SK-N-SH (cell line): Measurements from ENCODE around the gene PRXL2B. TPM values are rescaled to one million over a fixed set of nuclear protein-coding genes. Genes with fewer than 3 reads are reported as not detected.

ENCODE experiments used
- CTCF ChIA-PET: fragments of 300-600, 350-600 bp; formaldehyde crosslinking; extraction: SDS; loops from one replicate; lab custom pipeline; 2021; lab: Yijun Ruan, JAX
- POLR2A ChIA-PET: fragments of 350-600 bp; sonication (Branson Sonifier 250); formaldehyde crosslinking; extraction: SDS; loops from one replicate; lab custom pipeline; 2020; ENCODE audit warnings: antibody characterized with exemption, inconsistent platforms; lab: Yijun Ruan, JAX
- DNase-seq: peaks from one replicate; pipeline ENCODE4 v3.0.0; 2012
- H2AFZ ChIP-seq: fragments of 200-600 bp; sonication (generic); 2 replicates; pipeline ENCODE4 v1.8.1; 2016; ENCODE audit warnings: antibody characterized with exemption, mild to moderate bottlenecking, low read depth
- H3F3A ChIP-seq: fragments of 200-600 bp; sonication (generic); replicated peaks from 2 replicates; pipeline ENCODE3; 2016; ENCODE audit warnings: antibody characterized with exemption, mild to moderate bottlenecking; ENCODE audit not compliant: insufficient read depth
- H3K27ac ChIP-seq, 2 experiments: fragments of 200-500 bp in 1 of 2; fragments of 200-600 bp in 1 of 2; sonication (Bioruptor generic) in 1 of 2; sonication (generic), shearing (Covaris generic) in 1 of 2; 2 replicates each; pipeline versions ENCODE4 v1.5.1 to v1.6.1; 2014 to 2016; ENCODE audit warnings: low read depth in 2 of 2, inconsistent platforms in 1 of 2, low read length in 1 of 2, mild to moderate bottlenecking in 1 of 2, mixed read lengths in 1 of 2
- H3K27me3 ChIP-seq: fragments of 200-600 bp; sonication (generic), shearing (Covaris generic); 2 replicates; pipeline ENCODE4 v1.6.1; 2016; ENCODE audit warnings: mixed run types; ENCODE audit not compliant: insufficient read depth
- H3K36me3 ChIP-seq, 2 experiments: fragments of 200-500 bp in 1 of 2; fragments of 200-600 bp in 1 of 2; sonication (Bioruptor generic) in 1 of 2; sonication (generic) in 1 of 2; replicated peaks in 1 of 2; 2 replicates each; pipeline versions ENCODE3 to v1.5.1; 2014 to 2016; ENCODE audit warnings: low read length in 1 of 2, mild to moderate bottlenecking in 1 of 2; ENCODE audit not compliant: insufficient read depth in 2 of 2, control insufficient read depth in 1 of 2
- H3K4me1 ChIP-seq, 2 experiments: fragments of 200-500 bp in 1 of 2; fragments of 200-600 bp in 1 of 2; sonication (Bioruptor generic) in 1 of 2; sonication (generic), shearing (Covaris generic) in 1 of 2; 2 replicates each; pipeline versions ENCODE4 v1.5.1 to v1.6.1; 2014 to 2016; ENCODE audit warnings: low read depth in 1 of 2, low read length in 1 of 2, mixed run types in 1 of 2; ENCODE audit not compliant: insufficient read depth in 2 of 2, control insufficient read depth in 1 of 2
- H3K4me2 ChIP-seq: fragments of 200-600 bp; sonication (generic), shearing (Covaris generic); 2 replicates; pipeline ENCODE4 v1.6.1; 2017; ENCODE audit warnings: mixed run types
- H3K4me3 ChIP-seq, 2 experiments: fragments of 200-500 bp in 1 of 2; fragments of 200-600 bp in 1 of 2; sonication (Bioruptor generic) in 1 of 2; sonication (generic), shearing (Covaris generic) in 1 of 2; 2 replicates each; pipeline versions ENCODE4 v1.5.1 to v1.8.1; 2014 to 2016; ENCODE audit warnings: low read depth in 2 of 2, inconsistent platforms in 1 of 2, low read length in 1 of 2, mild to moderate bottlenecking in 1 of 2, mixed read lengths in 1 of 2, moderate library complexity in 1 of 2
- H3K79me2 ChIP-seq: fragments of 200-600 bp; sonication (generic); 2 replicates; pipeline ENCODE4 v1.8.1; 2017; ENCODE audit warnings: mild to moderate bottlenecking; ENCODE audit not compliant: insufficient read depth
- H3K9ac ChIP-seq: fragments of 200-600 bp; sonication (generic); 2 replicates; pipeline ENCODE4 v1.6.1; 2017; ENCODE audit warnings: mixed run types
- H3K9me2 ChIP-seq: fragments of 200-600 bp; sonication (generic); 2 replicates; pipeline ENCODE4 v1.6.1; 2017; ENCODE audit warnings: mixed run types
- H3K9me3 ChIP-seq: fragments of 200-600 bp; sonication (generic); 2 replicates; pipeline ENCODE4 v1.6.1; 2017; ENCODE audit warnings: mixed run types, mild to moderate bottlenecking, moderate library complexity
- H4K20me1 ChIP-seq: fragments of 200-600 bp; sonication (generic); 2 replicates; pipeline ENCODE4 v1.6.1; 2017; ENCODE audit warnings: mild to moderate bottlenecking, mixed run types; ENCODE audit not compliant: insufficient read depth
- FOSL2 ChIP-seq: IDR thresholded peaks from 2 replicates; pipeline ENCODE4 v1.4.0; 2012; ENCODE audit warnings: low read depth, mild to moderate bottlenecking, moderate library complexity, borderline replicate concordance
- MAX ChIP-seq: IDR thresholded peaks from 2 replicates; pipeline ENCODE4 v1.4.0; 2012; ENCODE audit warnings: low read depth
- MEF2A ChIP-seq: IDR thresholded peaks from 2 replicates; pipeline ENCODE4 v1.4.0; 2012; ENCODE audit warnings: low read depth, borderline replicate concordance
- MXI1 ChIP-seq: IDR thresholded peaks from 2 replicates; pipeline ENCODE4 v1.6.1; 2012; ENCODE audit warnings: mild to moderate bottlenecking, low read depth, low read length, improper control_type of control experiment
- RCOR1 ChIP-seq: fragments of 150-350 bp; IDR thresholded peaks from 2 replicates; pipeline ENCODE4 v1.6.1; 2017; ENCODE audit warnings: antibody characterized with exemption, low read length
- REST ChIP-seq: IDR thresholded peaks from 2 replicates; pipeline ENCODE4 v1.6.1; 2012; ENCODE audit warnings: mild to moderate bottlenecking, low read depth, low read length, moderate library complexity
- RXRA ChIP-seq: IDR thresholded peaks from 2 replicates; pipeline ENCODE4 v1.4.0; 2012; ENCODE audit warnings: low read depth, mild to moderate bottlenecking, borderline replicate concordance
- SIN3A ChIP-seq: IDR thresholded peaks from 2 replicates; pipeline ENCODE4 v1.6.1; 2012; ENCODE audit warnings: low read depth, mild to moderate bottlenecking, low read length, moderate library complexity, borderline replicate concordance
- YY1 ChIP-seq: IDR thresholded peaks from 2 replicates; pipeline ENCODE4 v1.4.0; 2012; ENCODE audit warnings: low read depth, mild to moderate bottlenecking
- ZBTB33 ChIP-seq: IDR thresholded peaks from 2 replicates; pipeline ENCODE4 v1.4.0; 2012; ENCODE audit warnings: low read depth, borderline replicate concordance
- WGBS: methylation state at CpG from one replicate; pipeline ENCODE4 v1.1.6; 2017; ENCODE audit warnings: low lambda C conversion rate; 5-methylcytosine and 5-hydroxymethylcytosine counted together
- polyA plus RNA-seq, 3 experiments: library from polyadenylated mRNA; depleted of rRNA; stranded (reverse); fragments of >200 nt; gene quantifications; 2 replicates each; pipeline ENCODE4 v1.2.3, GENCODE V29; 2012

The PRXL2B gene
- polyA plus RNA-seq, 1 of the 3 experiments (the other 2 are of a cell fraction): 33.7 TPM

GRCh38 chr1:2631136-2632050 is 44.8 kb downstream of the PRXL2B start:
- peaks cover 13% of the 10 kb centered on the region; the same call in 1 of the 2 replicates for H3K27me3 ChIP-seq
- no peak overlapping the region for H3K4me3 ChIP-seq
- no peaks in the 10 kb centered on the region for H4K20me1 ChIP-seq
- peaks cover 5% of the 10 kb centered on the region for H3F3A ChIP-seq
- no peak overlapping the region for H3K9ac ChIP-seq
- H3K79me2 ChIP-seq: no peaks in the 10 kb centered on the region
- 41% methylated on average over 15 of the region's 24 CpGs for WGBS
- no peaks in the 10 kb centered on the region for H3K9me2 ChIP-seq
- H3K36me3 ChIP-seq: no peaks in the 10 kb centered on the region
- TF ChIP-seq MEF2A (no peak), ZBTB33 (no peak), MAX (no peak), REST (no peak), RXRA (no peak), FOSL2 (no peak), RCOR1 (no peak), SIN3A (no peak), MXI1 (no peak), YY1 (no peak)
- ChIA-PET POLR2A (no interaction called here), CTCF (no interaction called here)
- DNase-seq: no peak
- no peak overlapping the region for H3K27ac ChIP-seq
- H3K9me3 ChIP-seq: no peaks in the 10 kb centered on the region
- H2AFZ ChIP-seq: no peak overlapping the region
- H3K4me2 ChIP-seq: no peak overlapping the region
- no peaks in the 10 kb centered on the region for H3K4me1 ChIP-seq
